EL (cell line): Measurements from ENCODE around the gene RNF207.
A peak's percentile ranks its signal among the peaks of the same experiment; 100 is the strongest.

ENCODE experiments used
- DNase-seq: peaks from one replicate; pipeline ENCODE4 v3.0.0-alpha.2; 2016

The RNF207 gene

DNA sequence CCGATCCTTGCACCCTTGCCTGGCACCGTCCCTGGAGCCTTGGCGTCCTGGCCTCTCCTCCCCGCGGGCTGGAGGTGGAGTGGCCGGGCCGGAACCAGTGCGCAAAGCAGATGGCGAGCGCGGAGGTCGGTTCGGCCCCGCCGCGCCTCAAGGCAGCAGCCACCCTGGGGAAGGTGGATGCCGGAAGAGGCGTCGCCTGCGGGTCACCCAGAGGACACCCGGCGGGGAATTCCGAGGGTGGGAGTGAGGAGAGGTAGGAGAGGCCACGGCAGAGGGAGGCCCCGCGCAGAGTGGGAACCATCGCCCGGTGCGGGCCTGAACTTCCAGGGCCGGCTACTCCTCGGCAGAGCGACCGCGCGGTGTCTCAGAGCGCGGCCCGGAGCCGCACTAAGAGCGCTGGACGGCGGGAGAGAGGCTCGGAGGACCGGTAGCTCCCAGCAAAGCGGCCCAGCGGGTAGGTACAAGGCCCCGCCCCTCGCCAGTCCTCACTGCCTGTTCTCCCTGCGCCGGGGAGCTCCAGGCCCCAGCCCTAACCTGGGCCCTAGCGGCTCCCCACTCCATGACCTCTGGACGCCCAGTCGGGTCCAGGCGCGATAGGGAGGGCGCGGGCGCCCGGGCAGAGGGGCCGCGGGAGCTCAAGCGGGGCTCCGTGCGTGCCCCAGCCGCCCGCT lies at the start of gene RNF207:
RNF207 (plus strand) TSS at position 271 of the 671 bp plus-strand sequence. CDS start 417 bp downstream, outside the sequence.
- peak; percentile 83 for DNase-seq

GRCh38 chr1:6157132-6157527 lies 48.8 kb upstream of the RNF207 start:
- no peak for DNase-seq

DNA sequence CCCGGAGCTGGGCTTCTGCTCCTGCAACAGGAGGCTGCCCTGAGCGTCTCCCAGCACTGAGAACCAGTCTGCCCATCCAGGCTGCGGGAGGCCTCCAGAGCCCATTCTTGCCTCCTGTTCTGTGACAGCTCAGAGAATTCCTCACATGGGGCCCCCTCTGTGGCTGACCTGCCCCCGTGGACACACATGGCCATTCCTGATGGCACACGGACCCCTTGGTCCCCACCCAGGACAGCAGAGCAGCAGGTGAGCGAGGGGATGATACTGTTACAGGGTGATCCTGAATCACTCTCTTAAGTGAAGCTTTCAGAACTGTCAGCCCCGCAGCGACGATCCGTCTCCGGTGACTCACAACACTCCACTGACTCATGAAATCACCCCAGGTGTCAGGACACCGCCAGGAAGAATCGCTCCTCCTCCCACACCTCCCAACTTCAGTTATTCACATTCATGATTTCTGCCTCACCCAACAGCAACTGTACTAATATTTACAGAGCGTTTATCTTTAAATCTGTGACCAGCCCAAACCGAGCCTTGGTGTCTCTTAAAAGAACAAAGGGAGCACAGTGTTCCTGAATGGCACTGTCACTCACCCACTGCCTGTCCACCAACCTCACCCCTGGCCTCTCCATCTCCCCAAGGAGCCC lies 48.3 kb upstream of the RNF207 start:
- DNase-seq, result peak; percentile 58

DNA sequence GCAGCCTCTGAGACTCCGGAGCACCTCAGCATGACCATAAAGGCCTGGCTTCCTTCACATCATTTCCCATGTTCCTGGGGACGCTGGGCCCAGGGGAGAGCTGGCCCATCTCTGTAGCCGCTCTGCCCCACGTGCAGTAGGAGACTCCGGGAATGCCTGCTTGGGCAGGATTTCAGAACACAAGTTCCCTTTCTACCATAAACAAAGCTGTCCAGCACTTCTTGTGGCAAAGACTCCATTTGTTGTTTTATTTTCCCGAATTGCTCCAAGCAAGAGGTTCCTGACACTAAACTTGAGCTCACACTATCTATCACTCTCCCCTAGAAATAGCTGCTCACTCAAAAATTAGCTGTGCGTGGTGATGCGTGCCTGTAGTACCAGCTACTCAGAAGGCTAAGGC lies 47.7 kb upstream of the RNF207 start:
- DNase-seq, result no peak

DNA sequence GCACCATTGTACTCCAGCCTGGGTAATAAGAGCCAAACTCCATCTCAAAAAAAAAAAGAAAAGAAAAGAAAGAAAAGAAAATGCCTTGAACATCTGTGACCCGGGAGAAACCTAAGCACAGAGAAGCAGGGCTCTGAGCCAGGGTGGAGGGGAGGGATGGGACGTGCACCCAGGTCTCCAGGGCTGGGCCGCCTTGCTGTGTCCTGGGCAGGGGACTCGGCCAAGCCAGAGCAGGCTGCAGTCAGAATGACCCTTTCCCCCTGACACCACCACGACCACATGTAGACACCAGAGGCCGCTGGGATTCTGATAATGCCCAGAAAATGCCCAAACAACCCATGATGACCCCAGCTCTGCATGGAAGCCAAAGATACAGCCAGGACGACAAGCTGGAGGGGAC lies 43.6 kb upstream of the RNF207 start:
- DNase-seq, result no peak

DNA sequence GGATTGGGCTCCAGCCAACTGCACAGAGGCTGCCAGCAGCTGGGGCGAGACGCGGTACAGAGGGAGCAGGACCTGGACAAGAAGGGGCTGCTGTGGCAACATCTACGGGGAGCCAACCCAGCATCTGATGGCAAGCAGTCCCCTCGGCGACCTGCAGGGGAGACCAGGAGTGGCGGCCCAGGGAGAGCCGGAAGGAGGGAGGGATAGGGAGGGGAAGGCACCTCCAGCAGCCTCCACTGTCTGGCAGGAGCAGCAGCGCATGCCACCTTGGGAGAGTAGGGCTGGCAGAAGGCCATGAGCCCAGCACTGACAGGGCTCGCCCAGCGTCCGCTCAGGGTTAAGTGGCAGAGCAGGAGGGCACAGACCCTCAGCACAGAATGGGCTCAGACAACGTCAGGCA lies 43.1 kb upstream of the RNF207 start:
- DNase-seq, result no peak

GRCh38 chr1:6163191-6163972 lies 42.5 kb upstream of the RNF207 start:
- no peak for DNase-seq

- no peak for DNase-seq
These were observed 41.8 kb upstream of the RNF207 start for GRCh38 chr1:6163973-6164617.

- DNase-seq, result no peak
These were observed 40.9 kb upstream of the RNF207 start for GRCh38 chr1:6165027-6165426.

DNA sequence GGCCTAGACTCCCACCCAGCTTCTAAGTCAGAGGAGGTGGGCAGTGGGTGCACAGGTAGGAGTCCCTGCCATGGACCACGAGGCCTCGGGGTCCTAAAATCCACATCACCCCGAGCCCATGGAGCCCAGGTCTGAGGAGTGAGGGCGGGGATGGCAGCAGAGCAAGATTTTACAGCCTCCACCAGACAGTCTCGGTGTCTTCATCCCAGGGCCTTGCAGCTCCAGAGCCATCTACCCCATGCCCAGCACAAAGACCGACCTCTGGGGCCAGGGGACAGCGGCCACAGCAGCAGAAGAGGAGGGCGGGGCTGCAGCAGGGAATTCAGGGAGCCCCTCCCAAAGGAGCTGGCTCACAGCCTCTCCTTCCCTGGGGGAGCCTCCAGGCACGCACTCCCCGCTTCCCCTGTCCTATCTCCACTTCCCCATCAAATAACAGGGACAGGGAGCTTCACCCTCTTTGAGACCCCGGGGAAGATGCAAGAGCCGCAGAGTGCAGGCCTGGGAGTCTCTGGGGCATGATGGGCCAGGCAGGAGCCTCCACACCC lies 40.4 kb upstream of the RNF207 start:
- no peak for DNase-seq

DNA sequence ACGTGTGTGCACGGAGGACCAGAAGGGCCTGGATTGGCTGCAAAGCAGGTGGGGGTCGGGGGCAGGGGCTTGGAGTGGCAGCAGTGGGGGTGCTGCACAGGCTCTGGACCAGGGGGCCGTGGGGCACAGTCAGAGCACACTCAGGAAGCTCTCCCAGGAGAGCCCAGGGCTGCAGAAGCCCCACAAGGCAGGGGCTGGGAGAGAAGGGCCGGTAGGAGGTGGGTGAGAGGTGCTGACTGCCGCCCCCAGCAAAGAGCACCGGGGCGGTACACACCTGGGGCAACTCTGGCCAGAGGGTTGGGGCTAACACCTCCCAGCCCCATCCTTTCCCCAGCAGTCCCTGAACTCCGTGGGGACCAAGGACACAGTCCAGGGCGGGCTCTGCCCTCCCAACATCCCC lies 39.7 kb upstream of the RNF207 start:
- DNase-seq, result no peak

DNA sequence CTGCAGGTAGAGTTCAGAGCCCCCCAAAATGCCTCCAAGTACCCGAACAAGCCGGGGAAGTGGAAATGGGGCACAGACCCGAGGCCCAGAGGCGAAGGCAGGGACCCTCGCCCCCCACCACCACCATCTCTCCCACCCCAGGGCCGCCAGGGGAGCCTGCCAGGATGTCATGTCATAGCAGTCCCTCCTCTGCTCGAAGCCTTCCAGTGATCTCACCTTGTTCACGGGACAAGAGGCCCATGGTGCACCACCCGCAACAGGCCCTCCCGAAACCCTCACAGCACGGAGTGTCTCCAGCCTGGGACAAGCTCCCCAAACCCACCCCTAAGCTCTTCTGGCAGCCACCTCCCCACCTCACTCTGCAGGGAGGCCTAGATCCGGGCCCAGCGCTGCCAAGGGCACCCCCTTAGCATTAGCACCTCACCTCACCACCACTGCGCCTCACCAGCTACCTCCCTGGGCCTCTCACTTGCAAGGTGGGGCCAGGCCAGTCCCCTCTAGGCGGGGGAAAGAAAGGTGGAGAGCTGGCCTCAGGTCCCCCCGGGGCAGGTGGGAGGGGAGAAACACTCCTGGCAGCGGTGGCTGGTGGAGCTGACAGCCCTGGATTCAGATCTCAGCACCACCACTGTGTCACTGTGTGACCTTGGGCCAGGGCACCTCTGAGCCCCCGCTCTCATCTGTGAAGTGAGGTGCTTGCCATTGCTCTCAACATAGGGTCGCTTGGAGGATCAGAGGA lies 39.1 kb upstream of the RNF207 start:
- no peak for DNase-seq

- no peak for DNase-seq
These were observed 38.3 kb upstream of the RNF207 start for GRCh38 chr1:6167391-6168303.

DNA sequence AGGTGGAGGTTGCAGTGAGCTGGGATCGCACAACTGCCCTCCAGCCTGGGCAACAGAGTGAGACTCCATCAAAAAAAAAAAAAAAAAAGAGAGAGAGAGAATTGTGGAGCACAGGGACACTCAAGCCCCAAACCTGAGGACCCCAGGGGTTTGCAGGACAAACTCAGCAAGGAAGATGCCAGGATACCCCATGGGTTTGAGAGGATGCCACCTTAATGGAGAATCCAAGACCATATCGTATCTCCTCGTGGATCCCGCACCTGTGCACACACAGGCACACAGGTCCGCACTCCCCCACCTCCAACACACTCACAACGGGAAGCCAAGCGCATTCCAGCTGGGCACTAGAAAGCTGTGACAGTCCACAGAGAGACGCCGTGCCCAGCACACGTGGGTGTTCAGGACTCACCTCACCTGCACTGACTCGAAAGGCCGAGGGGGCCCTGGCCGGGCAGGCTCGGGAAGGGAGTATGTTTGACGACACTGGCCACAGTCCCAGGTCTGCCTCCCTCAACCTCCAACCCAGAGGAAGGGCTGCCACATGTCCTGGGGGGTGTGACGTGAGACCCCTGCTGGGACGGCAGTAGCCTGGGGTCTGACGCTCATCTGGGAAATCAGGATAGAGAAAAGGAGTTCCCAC lies 36.9 kb upstream of the RNF207 start:
- no peak for DNase-seq

DNA sequence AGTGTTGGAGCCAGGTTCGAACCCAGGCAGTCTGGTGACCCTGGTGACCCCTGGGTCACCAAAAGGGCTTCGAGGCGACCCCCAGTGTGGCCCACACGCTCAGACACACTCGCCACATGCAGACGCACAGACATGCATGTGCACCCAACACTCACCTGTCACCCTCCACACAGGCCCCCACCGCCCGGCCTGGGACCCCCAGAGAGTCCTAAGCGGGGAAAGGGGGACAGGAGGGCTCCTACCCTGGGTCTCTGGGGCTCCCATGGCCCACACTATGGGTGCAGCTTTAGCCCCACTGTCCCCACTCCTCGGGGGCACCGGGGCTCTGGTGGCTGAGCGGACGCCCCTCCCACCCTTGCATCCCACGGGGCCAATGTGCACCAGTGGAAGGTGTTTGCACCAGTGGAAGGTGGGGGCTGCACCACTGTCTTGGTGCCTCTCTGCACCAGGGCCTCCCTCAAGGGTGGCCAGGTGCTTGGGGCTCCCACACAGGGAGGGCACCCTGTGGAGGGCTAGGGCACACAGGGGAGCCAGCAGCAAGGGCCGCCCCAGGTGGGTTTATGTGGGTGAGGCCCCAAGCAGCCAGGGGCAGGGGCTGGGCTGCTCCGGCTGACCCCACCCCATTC lies 35.7 kb upstream of the RNF207 start:
- no peak for DNase-seq

DNA sequence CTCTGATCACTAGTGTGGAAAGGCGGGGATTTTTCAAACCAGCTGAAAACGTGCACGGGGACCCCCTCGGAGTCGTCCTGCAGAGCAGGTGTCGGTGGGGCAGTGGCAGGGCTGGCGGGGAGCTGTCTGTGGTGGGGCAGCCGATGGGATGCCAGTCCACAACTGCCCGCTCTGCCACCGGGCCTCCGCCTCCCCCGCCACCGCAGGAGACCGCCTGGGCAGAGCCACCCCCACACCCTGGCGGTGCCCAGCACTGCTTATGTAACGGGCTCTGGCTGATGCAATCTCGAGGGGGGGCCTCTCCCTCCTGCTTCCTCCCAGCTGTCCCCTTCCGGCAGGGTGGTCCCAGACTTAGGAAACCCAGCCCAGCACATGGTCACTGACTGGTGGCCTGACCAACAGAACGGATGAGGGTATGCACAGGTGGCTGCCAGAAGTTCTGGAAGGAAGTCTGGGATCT lies 35.1 kb upstream of the RNF207 start:
- no peak for DNase-seq

- no peak for DNase-seq
These were observed 34.3 kb upstream of the RNF207 start for GRCh38 chr1:6171548-6172124.

GRCh38 chr1:6172549-6172948 lies 33.4 kb upstream of the RNF207 start:
- no peak for DNase-seq

DNA sequence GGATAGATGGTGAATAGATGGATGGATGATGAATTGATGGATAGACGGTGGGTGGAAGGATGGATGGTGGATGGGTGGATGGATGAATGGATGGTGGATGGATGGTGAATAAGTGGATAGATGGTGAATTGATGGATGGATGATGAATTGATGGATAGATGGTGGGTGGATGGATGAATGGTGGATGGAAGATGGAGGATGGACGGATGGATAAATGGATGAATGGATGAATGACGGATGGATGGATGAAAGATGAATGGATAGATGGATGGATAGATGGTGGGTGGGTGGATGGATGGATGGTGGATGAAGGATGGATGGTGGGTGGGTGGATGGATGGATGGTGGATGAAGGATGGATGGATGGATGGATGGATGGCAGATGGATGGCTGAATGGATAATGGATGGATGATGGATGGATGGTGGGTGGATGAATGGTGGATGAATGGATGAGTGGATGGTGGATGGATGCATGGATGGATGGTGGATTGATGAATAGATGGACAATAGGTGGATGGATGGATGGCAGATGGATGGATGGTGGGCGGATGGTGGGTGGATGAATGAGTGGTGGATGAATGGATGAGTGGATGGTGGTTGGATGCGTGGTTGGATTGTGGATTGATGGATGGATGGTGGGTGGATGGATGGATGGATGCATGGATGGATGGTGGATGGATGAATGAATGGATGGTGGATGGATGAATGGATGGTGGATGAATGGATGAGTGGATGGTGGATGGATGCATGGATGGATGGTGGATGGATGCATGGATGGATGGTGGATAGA lies 31.1 kb upstream of the RNF207 start:
- DNase-seq, result no peak
